HG03520 (cell line): ENCODE results near the gene AKAP13.

Experiments
- ATAC-seq: cut with Tn5 transposase; IDR thresholded peaks from one replicate; pipeline ENCODE4 v1.9.1; 2021; ENCODE audit warnings: mild to moderate bottlenecking, moderate library complexity; ENCODE audit not compliant: unreplicated experiment

Gene AKAP13

DNA sequence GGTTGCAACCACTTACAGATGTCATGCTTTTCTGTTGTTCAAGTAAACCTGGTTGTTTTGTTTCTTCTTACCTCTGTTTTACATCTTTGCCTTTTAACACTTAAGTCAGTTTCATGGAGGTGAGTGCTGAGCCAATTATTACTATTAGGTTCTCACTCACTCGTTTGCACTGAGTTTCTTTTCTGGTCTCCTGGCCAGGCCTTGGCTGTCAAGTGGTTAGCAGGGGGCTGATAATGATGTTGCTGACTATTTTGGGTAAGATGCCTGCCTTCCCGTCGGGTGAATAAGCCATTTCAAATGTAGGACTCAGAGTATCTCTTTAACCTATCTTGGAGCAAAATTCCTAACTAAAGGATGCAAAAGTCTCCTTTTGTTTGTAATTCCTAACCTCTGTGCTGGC is 335.9 kb downstream of the AKAP13 start:
- ATAC-seq: no peak

- no peak for ATAC-seq
Measured at GRCh38 chr15:85717212-85717611, 336.8 kb downstream of the AKAP13 start.

DNA sequence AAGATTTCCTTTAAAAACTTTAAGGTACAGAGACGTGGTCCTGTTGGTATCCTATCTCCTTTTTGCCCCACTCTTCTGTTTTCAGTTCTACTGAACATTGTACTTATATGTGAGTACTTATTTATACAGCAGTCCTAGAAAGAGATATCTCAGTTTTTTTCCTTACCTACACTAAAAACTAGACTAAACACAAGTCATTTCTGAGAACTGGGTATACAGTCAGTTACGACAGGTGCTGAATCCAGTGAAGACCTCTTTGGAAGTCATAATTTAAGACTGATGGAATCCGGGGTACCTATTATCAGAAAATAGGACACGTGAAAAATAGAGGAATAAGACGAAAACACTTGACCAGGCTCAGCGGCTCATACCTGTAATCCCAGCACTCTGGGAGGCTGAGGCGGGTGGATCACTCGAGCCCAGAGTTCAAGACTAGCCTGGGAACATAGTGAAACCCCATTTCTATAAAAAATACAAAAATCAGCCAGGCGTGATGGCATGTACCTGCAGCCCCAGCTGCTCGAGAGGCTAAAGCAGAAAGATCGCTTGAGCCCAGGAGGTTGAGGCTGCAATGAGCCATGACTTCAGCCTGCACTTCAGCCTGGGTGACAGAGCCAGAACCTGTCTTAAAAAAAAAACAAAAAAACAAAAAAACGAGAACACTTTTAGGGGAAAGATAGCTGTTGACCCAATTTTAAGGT is 338.0 kb downstream of the AKAP13 start:
- no peak for ATAC-seq

DNA sequence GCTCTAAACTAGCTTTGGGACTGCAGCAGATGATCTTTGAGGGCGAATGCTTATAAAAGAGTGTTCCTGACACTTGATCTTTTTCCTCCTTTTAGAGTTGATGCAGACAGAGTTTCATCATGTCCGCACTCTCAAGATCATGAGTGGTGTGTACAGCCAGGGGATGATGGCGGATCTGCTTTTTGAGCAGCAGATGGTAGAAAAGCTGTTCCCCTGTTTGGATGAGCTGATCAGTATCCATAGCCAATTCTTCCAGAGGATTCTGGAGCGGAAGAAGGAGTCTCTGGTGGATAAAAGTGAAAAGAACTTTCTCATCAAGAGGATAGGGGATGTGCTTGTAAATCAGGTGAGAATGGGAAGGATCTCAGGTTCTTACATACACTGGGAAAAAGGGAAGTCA is 338.6 kb downstream of the AKAP13 start:
- no peak for ATAC-seq

- ATAC-seq: no peak
Measured at GRCh38 chr15:85722374-85723152, 342.2 kb downstream of the AKAP13 start.

GRCh38 chr15:85723960-85724945 is 343.9 kb downstream of the AKAP13 start:
- ATAC-seq: no peak

DNA sequence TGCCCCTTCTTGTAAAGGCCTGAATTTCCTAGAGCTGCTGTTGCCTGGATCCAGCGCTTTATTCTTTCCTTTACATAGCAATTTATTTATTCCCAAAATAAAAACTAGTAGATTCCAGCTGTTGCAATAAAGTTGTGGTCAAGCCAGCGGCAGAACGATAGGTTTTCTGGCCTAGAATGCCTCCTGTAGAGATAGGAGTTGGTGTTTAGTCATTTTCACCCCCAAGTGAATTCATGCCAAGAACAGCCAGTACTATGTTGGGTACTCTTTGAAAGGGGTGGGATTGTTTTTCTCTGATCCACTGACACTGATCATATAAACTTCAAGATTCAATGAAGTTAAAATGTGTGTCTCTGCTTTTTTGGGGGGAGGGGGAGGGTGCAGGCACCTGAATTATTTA is 344.6 kb downstream of the AKAP13 start:
- ATAC-seq: no peak

- ATAC-seq: no peak
Measured at GRCh38 chr15:85725564-85725963, 345.2 kb downstream of the AKAP13 start.

GRCh38 chr15:85726454-85726853 is 346.1 kb downstream of the AKAP13 start:
- ATAC-seq: no peak

- no peak for ATAC-seq
Measured at GRCh38 chr15:85727068-85727467, 346.7 kb downstream of the AKAP13 start.

GRCh38 chr15:85730001-85730820 is 349.8 kb downstream of the AKAP13 start:
- no peak for ATAC-seq

DNA sequence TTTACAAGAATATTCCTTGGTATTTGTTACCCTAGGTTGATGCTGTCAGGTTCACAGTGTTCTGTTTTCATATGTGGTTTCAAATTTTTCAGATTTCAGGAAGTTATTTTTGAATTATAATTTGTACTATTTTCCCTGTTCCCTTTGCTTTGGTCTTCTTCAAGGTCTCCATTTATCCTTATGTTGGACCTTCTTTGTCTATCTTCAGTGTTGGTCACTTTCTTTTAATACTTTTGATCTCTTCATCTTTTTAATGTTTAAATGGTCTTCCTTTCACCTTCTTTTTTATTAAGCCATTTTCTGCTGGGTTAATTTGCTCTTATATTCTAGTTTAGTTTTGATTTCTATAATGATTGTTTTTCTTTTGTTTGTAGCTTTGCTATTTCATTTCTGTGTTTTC is 353.0 kb downstream of the AKAP13 start:
- ATAC-seq: no peak

- no peak for ATAC-seq
Measured at GRCh38 chr15:85737061-85737460, 356.7 kb downstream of the AKAP13 start.

- no peak for ATAC-seq
Measured at GRCh38 chr15:85741021-85741421, 360.6 kb downstream of the AKAP13 start.

DNA sequence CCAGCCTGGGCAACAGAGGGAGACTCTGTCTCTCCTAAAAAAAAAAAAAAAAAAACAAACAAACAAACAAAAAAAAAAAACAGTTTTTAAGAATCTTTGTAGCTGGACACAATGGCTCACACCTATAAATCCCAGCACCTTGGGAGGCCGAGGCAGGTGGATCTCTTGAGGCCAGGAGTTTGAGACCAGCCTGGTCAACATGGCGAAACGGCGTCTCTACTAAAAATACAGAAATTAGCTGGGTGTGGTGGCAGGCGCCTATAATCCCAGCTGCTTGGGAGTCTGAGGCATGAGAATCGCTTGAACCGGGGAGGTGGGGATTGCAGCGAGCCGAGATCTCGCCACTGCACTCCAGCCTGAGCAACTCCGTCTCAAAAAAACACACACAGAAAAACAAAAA is 361.3 kb downstream of the AKAP13 start:
- ATAC-seq: no peak

GRCh38 chr15:85742186-85742821 is 361.9 kb downstream of the AKAP13 start:
- ATAC-seq: no peak

DNA sequence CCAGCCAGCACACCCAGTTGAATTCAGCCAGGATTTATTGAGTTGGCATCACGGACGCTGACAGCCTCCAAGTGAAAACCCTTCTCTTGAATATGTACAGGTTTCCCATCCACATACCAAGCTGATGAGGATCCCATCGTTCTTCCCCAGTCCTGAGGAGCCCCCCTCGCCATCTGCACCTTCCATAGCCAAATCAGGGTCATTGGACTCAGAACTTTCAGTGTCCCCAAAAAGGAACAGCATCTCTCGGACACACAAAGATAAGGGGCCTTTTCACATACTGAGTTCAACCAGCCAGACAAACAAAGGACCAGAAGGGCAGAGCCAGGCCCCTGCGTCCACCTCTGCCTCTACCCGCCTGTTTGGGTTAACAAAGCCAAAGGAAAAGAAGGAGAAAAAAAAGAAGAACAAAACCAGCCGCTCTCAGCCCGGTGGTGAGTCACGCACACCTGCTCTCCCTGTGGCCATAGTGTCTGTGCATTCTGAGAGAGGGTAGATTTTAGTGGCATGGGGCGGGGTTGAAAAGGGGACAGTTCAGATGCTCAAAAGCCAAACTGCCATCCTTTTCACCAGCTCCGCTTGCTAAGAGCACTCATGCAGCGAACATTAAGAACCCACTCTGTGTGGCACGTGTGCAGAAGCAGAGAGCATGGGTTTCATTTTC is 363.1 kb downstream of the AKAP13 start:
- no peak for ATAC-seq

- no peak for ATAC-seq
Measured at GRCh38 chr15:85744579-85744978, 364.2 kb downstream of the AKAP13 start.

- no peak for ATAC-seq
Measured at GRCh38 chr15:85745023-85745422, 364.6 kb downstream of the AKAP13 start.
